NCI-H146 treated with DMSO at 0.1 percent for 48 hours (cell line): Measurements from ENCODE around the gene DTWD1.
A peak's percentile ranks its signal among the peaks of the same experiment; 100 is the strongest.
"Not testable (repeated sequence)": the region's sequence is repeated elsewhere in the genome, so short reads cannot be mapped to it uniquely, and the experiment has no call there.

Source experiments
- DNase-seq: peaks from one replicate; lab custom pipeline; 2025; ENCODE audit not compliant: unreplicated experiment; lab: John Stamatoyannopoulos, UW

DTWD1 gene, protein sequence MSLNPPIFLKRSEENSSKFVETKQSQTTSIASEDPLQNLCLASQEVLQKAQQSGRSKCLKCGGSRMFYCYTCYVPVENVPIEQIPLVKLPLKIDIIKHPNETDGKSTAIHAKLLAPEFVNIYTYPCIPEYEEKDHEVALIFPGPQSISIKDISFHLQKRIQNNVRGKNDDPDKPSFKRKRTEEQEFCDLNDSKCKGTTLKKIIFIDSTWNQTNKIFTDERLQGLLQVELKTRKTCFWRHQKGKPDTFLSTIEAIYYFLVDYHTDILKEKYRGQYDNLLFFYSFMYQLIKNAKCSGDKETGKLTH

GRCh38 chr15:49620658-49621368 is at the start of gene DTWD1, which contains the start of gene FAM227B:
Gene DTWD1, plus strand, starts transcription at chr15:49621048. Its CDS starts 4,120 bp downstream, at chr15:49625168.
Gene FAM227B, minus strand, starts transcription at chr15:49620818. Its CDS starts 5,647 bp downstream, at chr15:49615171.
- peak; percentile 85 for DNase-seq

DNA sequence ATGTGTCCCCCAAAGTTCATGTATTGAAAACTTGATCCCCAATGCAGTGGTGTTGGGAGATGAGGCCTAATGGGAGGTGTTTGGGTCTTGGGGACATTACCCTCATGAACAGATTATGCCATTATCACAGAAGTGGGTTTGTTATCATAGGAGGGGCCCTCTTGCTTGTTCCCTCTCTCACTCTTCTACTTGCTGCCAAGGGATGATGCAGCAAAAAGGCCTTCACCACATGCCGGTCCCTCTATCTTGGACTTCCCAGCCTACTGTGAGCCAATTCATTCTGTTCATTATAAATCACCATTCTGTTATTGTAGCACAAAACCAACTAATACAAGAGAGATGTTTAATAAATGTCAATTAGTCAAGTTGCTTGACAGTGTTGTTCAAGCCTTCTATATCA is 47.4 kb upstream of the DTWD1 start:
- no peak for DNase-seq

DNA sequence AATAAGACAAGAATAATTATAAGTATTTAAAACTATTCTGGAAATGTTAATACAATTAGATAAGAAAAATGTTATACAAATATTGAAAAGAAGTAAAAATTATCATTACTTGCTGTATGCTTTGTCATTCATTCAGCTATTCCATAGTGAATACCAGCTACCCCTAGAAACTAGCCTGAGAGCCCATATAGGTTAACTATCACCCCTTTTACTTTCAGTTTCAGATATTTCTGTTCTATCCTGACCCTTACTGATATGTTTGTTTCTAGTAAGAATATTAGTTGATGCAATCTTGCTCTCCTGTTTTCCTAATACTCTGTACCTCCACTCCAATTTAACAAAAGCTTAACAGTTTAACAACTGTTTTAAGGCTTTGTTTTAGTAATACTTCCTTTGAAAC is 31.8 kb upstream of the DTWD1 start:
- no peak for DNase-seq

DNA sequence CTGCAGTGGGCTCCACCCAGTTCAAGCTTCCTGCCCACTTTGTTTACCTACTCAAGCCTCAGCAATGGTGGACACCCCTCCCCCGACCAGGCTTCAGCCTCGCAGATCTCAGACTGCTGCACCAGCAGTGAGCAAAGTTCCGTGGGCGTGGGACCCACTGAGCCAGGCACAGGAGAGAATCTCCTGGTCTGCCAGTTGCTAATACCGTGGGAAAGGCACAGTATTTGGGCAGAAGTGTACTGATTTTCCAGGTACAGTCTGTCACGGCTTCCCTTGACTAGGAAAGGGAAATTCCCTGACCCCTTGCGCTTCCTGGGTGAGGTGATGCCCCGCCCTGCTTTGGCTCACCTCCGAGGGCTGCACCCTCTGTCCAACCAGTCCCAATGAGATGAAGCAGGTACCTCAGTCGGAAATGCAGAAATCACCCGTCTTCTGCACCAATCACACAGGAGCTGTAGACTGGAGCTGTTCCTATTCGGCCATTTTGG is 28.0 kb upstream of the DTWD1 start:
- DNase-seq = not testable (repeated sequence)

GRCh38 chr15:49604625-49605409 is 16.0 kb upstream of the DTWD1 start:
- DNase-seq = no peak

DNA sequence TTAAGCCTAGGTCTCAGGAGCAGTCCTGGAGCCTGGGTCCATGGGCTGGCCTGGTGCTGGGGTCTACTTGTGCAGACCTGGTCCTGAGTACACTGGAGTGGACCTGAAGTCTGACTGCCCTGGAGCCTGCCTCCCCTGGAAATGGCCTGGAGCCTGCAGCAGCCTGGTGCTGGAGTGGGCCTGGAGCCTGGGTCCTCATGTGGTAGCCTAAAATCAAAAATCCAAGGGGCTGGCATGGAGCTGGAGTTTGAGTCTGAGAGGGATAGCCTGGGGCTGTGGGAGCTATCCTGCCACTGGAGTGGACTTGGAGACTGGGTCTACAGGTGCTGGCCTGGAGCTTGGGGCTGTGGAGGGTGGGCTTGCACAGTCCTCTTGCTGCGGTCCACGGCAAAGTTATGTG is 15.3 kb upstream of the DTWD1 start:
- DNase-seq = no peak

GRCh38 chr15:49606594-49606993 is 14.3 kb upstream of the DTWD1 start:
- DNase-seq = no peak

DNA sequence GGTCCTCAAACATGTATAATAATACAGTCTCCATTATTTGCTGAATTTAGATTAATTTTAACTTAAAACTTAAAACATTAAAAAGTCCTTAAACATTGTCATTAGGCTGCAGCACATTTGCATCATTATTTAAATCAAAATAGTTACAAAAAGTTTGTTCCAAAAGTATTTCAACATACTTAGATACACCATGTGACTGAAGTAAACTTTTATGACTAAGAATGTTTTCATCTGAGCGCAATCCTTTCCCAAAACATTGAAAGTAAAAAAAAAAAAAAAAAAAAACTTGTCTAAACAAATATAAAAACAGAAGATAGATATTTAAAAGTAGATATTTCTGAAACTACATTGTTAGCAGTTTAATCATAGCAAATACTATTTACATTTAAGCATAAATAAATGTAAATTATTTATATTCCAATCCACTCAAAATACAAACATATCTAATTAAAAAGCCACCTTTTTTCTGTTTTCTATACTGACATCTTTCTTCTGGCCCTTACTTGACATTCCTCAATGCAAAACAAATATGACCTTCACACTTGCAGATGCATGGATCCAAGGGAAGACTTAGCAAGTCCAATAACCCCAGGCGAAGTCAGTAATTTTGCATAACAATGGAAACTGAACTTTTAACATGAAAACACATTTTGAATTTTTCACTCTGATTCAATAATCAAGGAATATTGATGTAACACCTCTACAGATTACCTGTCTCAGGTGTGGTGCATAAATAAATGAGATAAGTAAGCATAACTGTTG is 10.5 kb upstream of the DTWD1 start:
- no peak for DNase-seq

- DNase-seq = not testable (repeated sequence)
Measured at GRCh38 chr15:49612240-49612639, 8.6 kb upstream of the DTWD1 start.

GRCh38 chr15:49619226-49619625 is 1.6 kb upstream of the DTWD1 start:
- DNase-seq = no peak

- DNase-seq = no peak
Measured at GRCh38 chr15:49620199-49620598, 649 bp upstream of the DTWD1 start.

DNA sequence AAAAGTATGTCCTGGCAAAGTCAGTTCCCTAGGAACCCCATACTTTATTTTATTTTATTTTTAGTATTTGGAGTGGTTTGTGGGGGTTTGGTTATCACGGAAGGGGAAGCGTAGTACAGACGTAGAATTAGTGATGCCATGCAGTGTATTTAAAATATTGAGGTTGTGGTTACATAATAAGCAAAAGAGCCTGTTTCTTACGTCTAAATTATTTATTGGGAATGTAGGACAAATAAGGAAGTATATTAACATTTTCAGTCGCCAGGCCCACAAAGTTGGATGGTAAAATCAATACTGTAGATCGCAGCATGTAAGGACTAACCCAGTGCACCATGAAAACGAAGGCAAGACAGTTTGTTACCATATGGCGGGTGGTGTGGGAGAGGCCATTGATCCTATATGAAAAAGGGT is 558 bp downstream of the DTWD1 start:
- DNase-seq = peak; percentile 14

GRCh38 chr15:49621887-49622286 is 1.0 kb downstream of the DTWD1 start:
- no peak for DNase-seq

GRCh38 chr15:49622561-49622960 is 1.7 kb downstream of the DTWD1 start:
- DNase-seq = no peak

GRCh38 chr15:49624056-49624455 is 3.2 kb downstream of the DTWD1 start:
- no peak for DNase-seq

DNA sequence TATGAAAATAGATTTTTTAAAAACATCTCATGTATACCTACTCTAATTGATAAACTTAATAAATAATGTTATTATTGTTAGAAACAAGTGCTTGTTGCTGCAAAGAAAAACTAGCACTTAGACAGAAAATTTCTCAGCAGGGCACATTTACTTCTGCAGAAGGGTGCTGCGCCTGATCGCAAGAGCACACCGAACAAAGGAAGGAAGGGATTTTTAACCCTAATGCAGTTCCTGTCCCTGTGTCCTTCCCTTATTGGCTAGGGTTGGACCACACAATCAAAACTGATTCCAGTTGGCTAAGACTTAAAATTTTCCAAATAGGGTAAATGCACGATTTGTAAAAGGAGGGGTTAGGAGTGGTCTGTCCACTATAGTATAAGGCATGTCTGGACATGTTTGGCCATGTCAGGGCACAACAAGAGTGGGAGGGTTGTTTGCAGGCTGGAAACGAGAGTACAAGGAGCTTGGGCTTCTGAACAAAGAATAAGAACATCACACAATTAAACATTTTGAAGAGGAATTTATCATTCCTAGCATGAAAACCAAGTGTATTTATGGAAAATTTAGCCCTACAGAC is 4.7 kb downstream of the DTWD1 start:
- no peak for DNase-seq

- no peak for DNase-seq
Measured at GRCh38 chr15:49627407-49627877, 6.6 kb downstream of the DTWD1 start.

DNA sequence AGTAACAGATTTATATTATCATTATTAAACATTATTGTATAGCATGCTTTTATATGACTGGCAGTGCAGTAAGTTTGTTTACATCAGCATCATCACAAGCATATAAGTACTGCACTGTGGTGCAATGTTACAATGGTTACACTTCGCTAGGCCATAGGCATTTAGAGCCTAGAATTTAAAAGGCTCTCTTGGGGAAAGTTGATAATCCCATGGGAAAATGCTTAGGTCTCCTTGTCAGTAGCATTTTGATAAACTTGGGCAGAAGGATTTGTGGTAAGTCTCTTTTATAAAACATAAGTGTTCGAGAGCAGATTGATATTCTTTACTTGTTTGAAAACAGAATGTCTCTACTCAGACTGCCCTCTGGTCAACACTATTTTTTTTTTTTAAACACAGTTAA is 7.5 kb downstream of the DTWD1 start:
- no peak for DNase-seq

GRCh38 chr15:49637857-49638256 is 17.0 kb downstream of the DTWD1 start:
- DNase-seq = no peak

- no peak for DNase-seq
Measured at GRCh38 chr15:49644364-49644794, 23.5 kb downstream of the DTWD1 start.
